Endothelial cell of umbilical vein (primary cell): ENCODE data around the gene ZFR. TPM values are rescaled to one million over a fixed set of nuclear protein-coding genes. Genes with fewer than 3 reads are reported as not detected.
A peak's percentile ranks its signal among the peaks of the same experiment; 100 is the strongest.

ENCODE experiments used
- BruUV-seq: library from RNA; stranded (reverse); fragments of 400-500 nt; replicated peaks from 2 replicates; lab custom pipeline; 2021; lab: Mats Ljungman, UMichigan
- CTCF ChIA-PET: fragments of 300-600, 350-600 bp; sonication (Branson Sonifier 250); formaldehyde crosslinking; loops from one replicate; lab custom pipeline; 2021; ENCODE audit warnings: antibody characterized with exemption, inconsistent platforms; lab: Charles Lee
- POLR2A ChIA-PET: fragments of 300-600, 350-600 bp; sonication (Branson Sonifier 250); formaldehyde crosslinking; loops from one replicate; lab custom pipeline; 2021; ENCODE audit warnings: antibody characterized with exemption, inconsistent platforms; lab: Charles Lee
- DNase-seq: peaks from one replicate; pipeline ENCODE4 v3.0.0-alpha.2; 2011; ENCODE audit warnings: low read depth, low spot score
- FAIRE-seq: peaks from 2 replicates; lab custom pipeline; 2011; peaks lifted over from hg19 to GRCh38; lab: Jason Lieb, UNC
- H2AFZ ChIP-seq: 2 replicates; pipeline ENCODE4 v1.6.0; 2012; ENCODE audit warnings: low read depth, low read length, control low read depth, inconsistent platforms
- H3K27ac ChIP-seq: 2 replicates; pipeline ENCODE4 v1.5.1; 2011; ENCODE audit warnings: low read depth, mild to moderate bottlenecking, control low read depth, low read length, moderate library complexity; ENCODE audit not compliant: insufficient read depth
- H3K27me3 ChIP-seq, 2 experiments: 2 replicates each; pipeline versions ENCODE4 v1.6.0 to v1.6.1; 2011; ENCODE audit warnings: low read length in 2 of 2, mixed read lengths in 1 of 2; ENCODE audit not compliant: control insufficient read depth in 2 of 2, insufficient read depth in 2 of 2
- H3K36me3 ChIP-seq, 2 experiments: 2 replicates in 1 of 2; 3 replicates in 1 of 2; pipeline ENCODE4 v1.5.1; 2011; ENCODE audit warnings: low read length in 2 of 2, mild to moderate bottlenecking in 1 of 2, moderate library complexity in 1 of 2; ENCODE audit not compliant: control insufficient read depth in 2 of 2, insufficient read depth in 2 of 2; ENCODE audit errors: extremely low read depth in 1 of 2
- H3K4me1 ChIP-seq: 3 replicates; pipeline ENCODE4 v1.5.1; 2011; ENCODE audit warnings: mild to moderate bottlenecking, low read length; ENCODE audit not compliant: control insufficient read depth, insufficient read depth; ENCODE audit errors: extremely low read depth
- H3K4me2 ChIP-seq: 2 replicates; pipeline ENCODE4 v1.6.1; 2011; ENCODE audit warnings: low read length, control low read depth, mixed read lengths; ENCODE audit not compliant: insufficient read depth
- H3K4me3 ChIP-seq, 3 experiments: fragments of 200-600 bp in 1 of 3; sonication (generic), shearing (Covaris generic) in 1 of 3; replicated peaks in 1 of 3; 2 replicates each; pipeline ENCODE4 v1.5.1; 2011 to 2016; ENCODE audit warnings: control low read depth in 3 of 3, low read length in 3 of 3, mild to moderate bottlenecking in 2 of 3, inconsistent platforms in 1 of 3, low read depth in 1 of 3, moderate library complexity in 1 of 3; ENCODE audit not compliant: insufficient read depth in 1 of 3
- H3K79me2 ChIP-seq: 2 replicates; pipeline ENCODE4 v1.6.0; 2012; ENCODE audit warnings: low read length, inconsistent platforms; ENCODE audit not compliant: control insufficient read depth, insufficient read depth
- H3K9ac ChIP-seq: replicated peaks from 2 replicates; pipeline ENCODE3; 2011; ENCODE audit warnings: low read length, control low read depth; ENCODE audit not compliant: insufficient read depth; ENCODE audit errors: extremely low read depth
- H3K9me1 ChIP-seq: replicated peaks from 3 replicates; pipeline ENCODE4 v1.6.0; 2011; ENCODE audit warnings: mild to moderate bottlenecking, low read length; ENCODE audit not compliant: control insufficient read depth, insufficient read depth; ENCODE audit errors: extremely low read depth
- H3K9me3 ChIP-seq: replicated peaks from 2 replicates; pipeline ENCODE4 v1.5.1; 2012; ENCODE audit warnings: low read length, inconsistent platforms; ENCODE audit not compliant: control insufficient read depth, insufficient read depth
- H4K20me1 ChIP-seq: replicated peaks from 2 replicates; pipeline ENCODE3; 2011; ENCODE audit warnings: mild to moderate bottlenecking, low read length; ENCODE audit not compliant: control insufficient read depth, insufficient read depth; ENCODE audit errors: extremely low read depth
- CTCF ChIP-seq, 2 donors: IDR thresholded peaks; 1 replicate in 1 of 2; 2 replicates in 1 of 2; pipeline ENCODE4 v1.5.1; 2011; ENCODE audit warnings: low read length in 2 of 2, mild to moderate bottlenecking in 2 of 2, moderate library complexity in 2 of 2, control low read depth in 1 of 2, inconsistent platforms in 1 of 2, low read depth in 1 of 2; ENCODE audit not compliant: insufficient read depth in 1 of 2; ENCODE audit errors: extremely low read depth in 1 of 2
- EZH2 ChIP-seq: IDR thresholded peaks from 2 replicates; pipeline ENCODE4 v1.6.1; 2012; ENCODE audit warnings: borderline replicate concordance, low read depth, mild to moderate bottlenecking, moderate library complexity, low read length, inconsistent platforms; ENCODE audit not compliant: severe bottlenecking
- FOS ChIP-seq: IDR thresholded peaks from 2 replicates; pipeline ENCODE4 v1.6.1; 2011; ENCODE audit warnings: mild to moderate bottlenecking, low read length, moderate library complexity, borderline replicate concordance; ENCODE audit not compliant: insufficient read depth
- GATA2 ChIP-seq: IDR thresholded peaks from 2 replicates; pipeline ENCODE4 v1.7.0; 2011; ENCODE audit warnings: low read depth, mild to moderate bottlenecking, moderate library complexity, mixed read lengths, low read length; ENCODE audit not compliant: insufficient read length, insufficient read depth
- JUN ChIP-seq: IDR thresholded peaks from 2 replicates; pipeline ENCODE4 v1.6.1; 2011; ENCODE audit warnings: borderline replicate concordance, low read depth; ENCODE audit not compliant: insufficient read length, insufficient read depth
- MYC ChIP-seq: IDR thresholded peaks from one replicate; pipeline ENCODE4 v1.6.1; 2011; ENCODE audit warnings: mild to moderate bottlenecking, low read depth, low read length
- POLR2A ChIP-seq: IDR thresholded peaks from 2 replicates; pipeline ENCODE4 v1.6.1; 2012; ENCODE audit warnings: low read depth, mild to moderate bottlenecking, control low read depth, low read length
- POLR2AphosphoS5 ChIP-seq: IDR thresholded peaks from 2 replicates; pipeline ENCODE4 v1.6.1; 2012; ENCODE audit warnings: low read depth, mild to moderate bottlenecking, control low read depth, low read length, moderate library complexity; ENCODE audit not compliant: insufficient read depth
- dilution Hi-C: fragments of 300-500 bp; cut with MboI; formaldehyde crosslinking; loops from one replicate; pipeline ENCODE4 v1.15.0; 2019; ENCODE audit warnings: low sequenced_read_pairs; ENCODE audit not compliant: extremely low pct_ligation_motif_present
- intact Hi-C: fragments of 100-400 bp; cut with micrococcal nuclease; formaldehyde crosslinking; loops from one replicate; pipeline ENCODE4 v1.10.0; 2022
- polyA plus RNA-seq, 4 experiments: library from polyadenylated mRNA; depleted of rRNA in 3 of 4; stranded (reverse) in 3 of 4; unstranded in 1 of 4; fragments of >200 nt; gene quantifications; 2 replicates each; pipeline versions ENCODE4 v1.2.1 to v1.2.3, GENCODE V29; 2011 to 2012; ENCODE audit warnings: missing spikeins in 1 of 4
- total RNA-seq: library from RNA; stranded (reverse); gene quantifications from 2 replicates; pipeline ENCODE4 v1.2.3, GENCODE V29; 2021
- TF ChIP-seq, protein P1 (sequence below): IDR thresholded peaks from 2 replicates; pipeline ENCODE4 v1.6.1; 2011; ENCODE audit not compliant: insufficient read depth, insufficient read length

Gene ZFR
- total and polyA plus RNA-seq, 2 donors (not counting 3 experiments of a cell fraction or from before 2014, with no cell fraction given), result 60.1 to 79.4 TPM

DNA sequence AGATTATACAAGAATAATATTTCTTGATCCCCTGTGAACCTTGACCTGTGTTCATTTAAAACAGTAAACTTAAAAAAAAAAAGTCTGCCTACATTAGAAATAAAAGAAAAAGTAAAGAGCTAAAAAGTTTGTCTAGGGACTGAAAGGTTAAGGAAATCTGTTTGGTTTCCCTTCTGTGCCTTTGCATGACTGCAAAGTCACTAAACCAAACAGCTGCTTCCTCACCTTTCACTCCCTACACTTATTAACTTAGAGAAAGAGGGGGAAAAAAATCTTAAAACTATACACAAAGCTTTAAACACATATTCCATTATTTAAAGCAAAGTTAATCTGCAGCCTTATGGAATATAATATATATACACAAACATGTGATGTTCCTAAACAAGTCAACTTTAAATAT lies 65.1 kb downstream of the ZFR start:
- no peak overlapping the region for H3K9ac ChIP-seq
- H3K9me3 ChIP-seq, result no peaks in the 10 kb centered on the region
- H3K9me1 ChIP-seq, result peaks cover 2% of the 10 kb centered on the region
- H3K79me2 ChIP-seq, result no peaks in the 10 kb centered on the region
- ChIA-PET CTCF (interaction anchor here (0.6 to 1.9 kb wide), 7 partner anchors 11 to 147 kb away, joined by 3 to 15 read pairs (median 4); no protein-coding TSS in a partner anchor), POLR2A (interaction anchor here (0.7 kb wide), 1 partner anchor 103 kb away, joined by 3 read pairs; no protein-coding TSS in a partner anchor)
- H2AFZ ChIP-seq, result no peak overlapping the region
- H3K4me2 ChIP-seq, result no peak overlapping the region
- dilution Hi-C loops, result no loop called here
- H3K27ac ChIP-seq, result no peak overlapping the region
- peaks cover 3% of the 10 kb centered on the region for H4K20me1 ChIP-seq
- BruUV-seq, result no TSS peak
- intact Hi-C loops, result no loop called here
- DNase-seq (peak; percentile 51), FAIRE-seq (no peak)
- H3K27me3 ChIP-seq, result no peaks in the 10 kb centered on the region
- peaks cover 0 to 24% of the 10 kb centered on the region in 2 experiments for H3K36me3 ChIP-seq
- no peak overlapping the region for H3K4me3 ChIP-seq
- TF ChIP-seq POLR2A (no peak), POLR2AphosphoS5 (no peak), JUN (no peak), EZH2 (no peak), FOS (no peak), GATA2 (no peak), MYC (no peak), CTCF (IDR thresholded peaks at IDR 0.05; ENCODE audit: extremely low read depth in 1 of 2, insufficient read depth in 1 of 2, low read depth in 1 of 2, low read length in 2 of 2) (no peak)
- TF ChIP-seq, protein P1, sequence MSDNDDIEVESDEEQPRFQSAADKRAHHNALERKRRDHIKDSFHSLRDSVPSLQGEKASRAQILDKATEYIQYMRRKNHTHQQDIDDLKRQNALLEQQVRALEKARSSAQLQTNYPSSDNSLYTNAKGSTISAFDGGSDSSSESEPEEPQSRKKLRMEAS, result no peak
- H3K4me1 ChIP-seq, result no peaks in the 10 kb centered on the region
